HepG2 (cell line): ENCODE measurements around the gene DPP7. TPM values are rescaled to one million over a fixed set of nuclear protein-coding genes. Genes with fewer than 3 reads are reported as not detected.

Experiments used
- AHR ChIP-seq: IDR thresholded peaks from 2 replicates; pipeline ENCODE4 v1.6.1; 2018; ENCODE audit warnings: missing genetic modification reagents, missing compliant biosample characterization
- ARHGAP35 ChIP-seq: sonication (generic); formaldehyde crosslinking; IDR thresholded peaks from 2 replicates; pipeline ENCODE4 v1.9.0; 2022; ENCODE audit warnings: mild to moderate bottlenecking, inconsistent platforms, moderate library complexity, missing genetic modification reagents, borderline replicate concordance
- ARID5B ChIP-seq: IDR thresholded peaks from 2 replicates; pipeline ENCODE4 v1.4.0; 2020; ENCODE audit warnings: mild to moderate bottlenecking, missing genetic modification reagents
- ASH2L ChIP-seq: fragments of 300-600, 200-600 bp; sonication (generic); IDR thresholded peaks from 2 replicates; pipeline ENCODE4 v1.7.0; 2017; ENCODE audit warnings: low read depth, mild to moderate bottlenecking, moderate library complexity, mixed read lengths, low read length; ENCODE audit not compliant: insufficient read length
- CAMTA2 ChIP-seq: sonication (generic); formaldehyde crosslinking; IDR thresholded peaks from 2 replicates; pipeline ENCODE4 v1.4.0; 2020; ENCODE audit warnings: mild to moderate bottlenecking, missing genetic modification reagents, borderline replicate concordance
- CEBPB ChIP-seq: IDR thresholded peaks from 2 replicates; pipeline ENCODE4 v1.6.1; 2011; ENCODE audit warnings: low read depth, low read length, improper control_type of control experiment, borderline replicate concordance
- HDAC1 ChIP-seq: sonication (generic); formaldehyde crosslinking; IDR thresholded peaks from 2 replicates; pipeline ENCODE4 v1.5.1; 2020; ENCODE audit warnings: mild to moderate bottlenecking, missing genetic modification reagents
- IKZF5 ChIP-seq: IDR thresholded peaks from 2 replicates; pipeline ENCODE4 v1.6.1; 2018; ENCODE audit warnings: missing genetic modification reagents, mild to moderate bottlenecking, missing compliant biosample characterization
- LCORL ChIP-seq, 2 experiments: fragments of 450-650 bp in 1 of 2; sonication (generic) in 1 of 2; formaldehyde crosslinking in 1 of 2; IDR thresholded peaks; 2 replicates each; pipeline versions ENCODE4 v1.5.0 to v1.6.1; 2017 to 2020; ENCODE audit warnings: antibody characterized with exemption in 1 of 2, missing genetic modification reagents in 1 of 2
- MAF1 ChIP-seq: sonication (generic); formaldehyde crosslinking; IDR thresholded peaks from 2 replicates; pipeline ENCODE4 v1.5.0; 2020; ENCODE audit warnings: missing genetic modification reagents, borderline replicate concordance
- NFE2L1 ChIP-seq: sonication (generic); formaldehyde crosslinking; IDR thresholded peaks from 2 replicates; pipeline ENCODE4 v1.4.0; 2020; ENCODE audit warnings: missing genetic modification reagents, mild to moderate bottlenecking, borderline replicate concordance
- SALL1 ChIP-seq: sonication (generic); formaldehyde crosslinking; IDR thresholded peaks from 2 replicates; pipeline ENCODE4 v1.8.0; 2022; ENCODE audit warnings: mild to moderate bottlenecking, missing genetic modification reagents
- SAP130 ChIP-seq: IDR thresholded peaks from 2 replicates; pipeline ENCODE4 v1.6.1; 2016; ENCODE audit warnings: low read depth
- THAP8 ChIP-seq: sonication (generic); formaldehyde crosslinking; IDR thresholded peaks from 2 replicates; pipeline ENCODE4 v1.5.1; 2020; ENCODE audit warnings: missing genetic modification reagents, mild to moderate bottlenecking, borderline replicate concordance
- ZNF235 ChIP-seq: sonication (generic); formaldehyde crosslinking; IDR thresholded peaks from 2 replicates; pipeline ENCODE4 v1.8.1; 2023; ENCODE audit warnings: mild to moderate bottlenecking, missing genetic modification reagents, borderline replicate concordance
- ZNF3 ChIP-seq: IDR thresholded peaks from 2 replicates; pipeline ENCODE4 v1.7.0; 2017; ENCODE audit warnings: inconsistent platforms
- ZNF747 ChIP-seq: sonication (generic); formaldehyde crosslinking; IDR thresholded peaks from 2 replicates; pipeline ENCODE4 v1.8.1; 2023; ENCODE audit warnings: missing genetic modification reagents, mild to moderate bottlenecking, borderline replicate concordance
- ZNF772 ChIP-seq: sonication (generic); formaldehyde crosslinking; IDR thresholded peaks from 2 replicates; pipeline ENCODE4 v1.5.0; 2020; ENCODE audit warnings: mild to moderate bottlenecking, missing genetic modification reagents
- ZSCAN21 ChIP-seq: sonication (generic); formaldehyde crosslinking; IDR thresholded peaks from 2 replicates; pipeline ENCODE4 v1.8.0; 2022; ENCODE audit warnings: mild to moderate bottlenecking, missing genetic modification reagents, moderate library complexity, borderline replicate concordance
- ZXDC ChIP-seq: sonication (generic); formaldehyde crosslinking; IDR thresholded peaks from 2 replicates; pipeline ENCODE4 v1.5.0; 2020; ENCODE audit warnings: mild to moderate bottlenecking, missing genetic modification reagents
- polyA plus RNA-seq, 8 experiments: library from polyadenylated mRNA; depleted of rRNA in 3 of 8; stranded (reverse) in 7 of 8; unstranded in 1 of 8; fragments of >200 nt; fragmentation: Illumina TruSeq in 4 of 8; extraction: Trizol in 4 of 8; gene quantifications; 2 replicates each; pipeline versions ENCODE4 v1.2.1 to v1.2.3, GENCODE V29; 2011 to 2016; ENCODE audit warnings: low read depth in 4 of 8, missing spikeins in 1 of 8, mixed read lengths in 1 of 8; ENCODE audit not compliant: insufficient read depth in 1 of 8
- total RNA-seq, 5 experiments: library from RNA; depleted of rRNA; stranded (reverse); fragments of >200 nt; fragmentation: Illumina TruSeq; extraction: Trizol; gene quantifications; 2 replicates each; pipeline ENCODE4 v1.2.3, GENCODE V29; 2016; ENCODE audit warnings: low read depth in 1 of 5

The DPP7 gene
- total and polyA plus RNA-seq, 2 of the 13 experiments (the other 11 are each of a cell fraction or from before 2014, with no cell fraction given) = 1.2 to 4.5 TPM

- no peak for TF ChIP-seq THAP8 (CRISPR knock-in tag)
- TF ChIP-seq ARHGAP35 (CRISPR knock-in tag) = peak; percentile 29; the same call in 1 of the 2 replicates
- peak; percentile 30; the same call in 1 of the 2 replicates for TF ChIP-seq CEBPB
- TF ChIP-seq CAMTA2 = 0 out of 2 replicates have a peak, but pooled peaks have one; percentile 44
- TF ChIP-seq ZNF235 (CRISPR knock-in tag) = peak; percentile 66; the same call in 1 of the 2 replicates
- TF ChIP-seq ZNF3 (CRISPR knock-in tag) = no peak
- no peak for TF ChIP-seq ZXDC (CRISPR knock-in tag)
- TF ChIP-seq ASH2L = no peak
- no peak for TF ChIP-seq AHR (CRISPR knock-in tag)
- TF ChIP-seq ZNF772 (CRISPR knock-in tag) = peak; percentile 55; the same call in 1 of the 2 replicates
- TF ChIP-seq ZNF747 (CRISPR knock-in tag) = peak; percentile 78
- peak; percentile 89 for TF ChIP-seq HDAC1 (CRISPR knock-in tag)
- TF ChIP-seq SALL1 (CRISPR knock-in tag) = peak; percentile 48; the same call in 1 of the 2 replicates
- no peak for TF ChIP-seq LCORL (IDR thresholded peaks at IDR 0.05)
- TF ChIP-seq LCORL (CRISPR knock-in tag; IDR thresholded peaks at IDR 0.05) = peak; percentile 89
- TF ChIP-seq MAF1 = no peak
- 0 out of 2 replicates have a peak, but pooled peaks have one; percentile 10 for TF ChIP-seq ARID5B (CRISPR knock-in tag)
- TF ChIP-seq ZSCAN21 (CRISPR knock-in tag) = no peak
- 0 out of 2 replicates have a peak, but pooled peaks have one; percentile 27 for TF ChIP-seq IKZF5
- TF ChIP-seq SAP130 (CRISPR knock-in tag) = peak; percentile 81
- peak; percentile 9; the same call in 1 of the 2 replicates for TF ChIP-seq NFE2L1
Observed at GRCh38 chr9:137067860-137068538, 46.5 kb downstream of the DPP7 start (continued).
